Type B pancreatic cell (in vitro differentiated cells): ENCODE measurements around the gene KCTD19. TPM values are rescaled to one million over a fixed set of nuclear protein-coding genes. Genes with fewer than 3 reads are reported as not detected.

Source experiments
- DNase-seq: peaks from one replicate; pipeline ENCODE4 v3.0.0; 2021; ENCODE audit warnings: mixed read lengths; ENCODE audit not compliant: unreplicated experiment; ENCODE audit errors: extremely low spot score
- H3K27ac Mint-ChIP-seq: 2 replicates; pipeline ENCODE4 v1.8.0; 2021; ENCODE audit warnings: mild to moderate bottlenecking, mixed read lengths
- H3K27me3 Mint-ChIP-seq: 2 replicates; pipeline ENCODE4 v1.8.0; 2021; ENCODE audit warnings: mixed read lengths
- H3K36me3 Mint-ChIP-seq: 2 replicates; pipeline ENCODE4 v1.8.0; 2021; ENCODE audit warnings: mixed read lengths
- H3K4me1 Mint-ChIP-seq: one replicate; pipeline ENCODE4 v1.8.0; 2021; ENCODE audit warnings: mixed read lengths; ENCODE audit not compliant: unreplicated experiment
- H3K4me3 Mint-ChIP-seq: 2 replicates; pipeline ENCODE4 v1.8.0; 2021; ENCODE audit warnings: mild to moderate bottlenecking, mixed read lengths
- H3K9me3 Mint-ChIP-seq: 2 replicates; pipeline ENCODE4 v1.8.0; 2021; ENCODE audit warnings: mixed read lengths
- CTCF ChIP-seq: fragments of 200-600 bp; sonication (generic); conservative IDR thresholded peaks from 2 replicates; pipeline ENCODE4 v1.5.0; 2021; ENCODE audit warnings: antibody characterized with exemption, mild to moderate bottlenecking
- total RNA-seq: library from RNA; stranded (reverse); gene quantifications from 2 replicates; pipeline ENCODE4 v1.2.1, GENCODE V29; 2021; ENCODE audit warnings: low replicate concordance

KCTD19 gene
- total RNA-seq, 1 donor from 2014 or later = 0.56 TPM

- no peak for TF ChIP-seq CTCF
- no peak for DNase-seq
- peaks cover 6% of the 10 kb centered on the region for H3K36me3 Mint-ChIP-seq
- peak overlapping the region; percentile 52 for H3K4me3 Mint-ChIP-seq
- H3K27me3 Mint-ChIP-seq = no peaks in the 10 kb centered on the region
- H3K27ac Mint-ChIP-seq = peak overlapping the region; percentile 97
- H3K9me3 Mint-ChIP-seq = no peaks in the 10 kb centered on the region
- H3K4me1 Mint-ChIP-seq = peaks cover 9% of the 10 kb centered on the region
Observed at GRCh38 chr16:67241008-67241900, 85.3 kb downstream of the KCTD19 start.

- Mint-ChIP-seq H3K4me1 (peaks cover 9% of the 10 kb centered on the region), H3K27ac (no peak overlapping the region), H3K36me3 (peaks cover 9% of the 10 kb centered on the region), H3K4me3 (no peak overlapping the region), H3K9me3 (no peaks in the 10 kb centered on the region), H3K27me3 (no peaks in the 10 kb centered on the region)
- no peak for DNase-seq
- TF ChIP-seq CTCF = no peak
Observed at GRCh38 chr16:67240506-67240905, 86.0 kb downstream of the KCTD19 start.

Other genes with a start within 250 kb of the KCTD19 start
- gene PHAF1, start 216.8 kb downstream of the KCTD19 start, total RNA-seq = 22.8 and 26.8 TPM in 2 replicates
- 9.7 and 11.0 TPM in 2 replicates for gene B3GNT9, start 175.7 kb downstream of the KCTD19 start, total RNA-seq
- 6.2 and 14.8 TPM in 2 replicates for gene TRADD, start 166.8 kb downstream of the KCTD19 start, total RNA-seq
- 4.5 and 9.2 TPM in 2 replicates for gene FBXL8, start 166.8 kb downstream of the KCTD19 start, total RNA-seq
- 10.4 and 11.1 TPM in 2 replicates for gene HSF4, start 162.0 kb downstream of the KCTD19 start, total RNA-seq
- 8.4 and 17.5 TPM in 2 replicates for gene NOL3, start 156.2 kb downstream of the KCTD19 start, total RNA-seq
- gene MATCAP1, start 142.8 kb downstream of the KCTD19 start, total RNA-seq = 43.5 and 77.8 TPM in 2 replicates
- gene EXOC3L1, start 136.6 kb downstream of the KCTD19 start, total RNA-seq = 0.41 and 0.86 TPM in 2 replicates
- gene E2F4, start 134.6 kb downstream of the KCTD19 start, total RNA-seq = 68.8 and 84.5 TPM in 2 replicates
- gene ELMO3, start 127.6 kb downstream of the KCTD19 start, total RNA-seq = 9.6 and 19.8 TPM in 2 replicates
- 49.2 and 64.4 TPM in 2 replicates for gene TMEM208, start 99.6 kb downstream of the KCTD19 start, total RNA-seq
- 15.2 and 34.7 TPM in 2 replicates for gene FHOD1, start 79.3 kb downstream of the KCTD19 start, total RNA-seq
- gene SLC9A5, start 77.8 kb downstream of the KCTD19 start, total RNA-seq = 1.0 and 4.4 TPM in 2 replicates
- gene PLEKHG4, start 47.2 kb downstream of the KCTD19 start, total RNA-seq = 2.9 and 3.8 TPM in 2 replicates
- gene LRRC36, start 74 bp upstream of the KCTD19 start, total RNA-seq = 0.38 and 1.1 TPM in 2 replicates
- 39.3 and 44.5 TPM in 2 replicates for gene TPPP3, start 66.8 kb upstream of the KCTD19 start, total RNA-seq
- gene ZDHHC1, start 89.7 kb upstream of the KCTD19 start, total RNA-seq = 10.1 and 11.3 TPM in 2 replicates
- gene HSD11B2, start 104.4 kb upstream of the KCTD19 start, total RNA-seq = 5.4 and 8.5 TPM in 2 replicates
- gene ATP6V0D1, start 154.4 kb upstream of the KCTD19 start, total RNA-seq = 73.5 and 94.4 TPM in 2 replicates
- gene AGRP, start 156.8 kb upstream of the KCTD19 start, total RNA-seq = not detected in 2 replicates
- 38.5 and 43.1 TPM in 2 replicates for gene RIPOR1, start 202.1 kb upstream of the KCTD19 start, total RNA-seq
- 48.4 and 57.8 TPM in 2 replicates for gene CTCF, start 235.8 kb upstream of the KCTD19 start, total RNA-seq